NCI-H187 treated with DMSO at 0.1 percent for 48 hours (cell line): ENCODE results near the gene NAT8L.

ENCODE experiments used
- DNase-seq: peaks from one replicate; lab custom pipeline; 2025; lab: John Stamatoyannopoulos, UW

NAT8L gene

DNA sequence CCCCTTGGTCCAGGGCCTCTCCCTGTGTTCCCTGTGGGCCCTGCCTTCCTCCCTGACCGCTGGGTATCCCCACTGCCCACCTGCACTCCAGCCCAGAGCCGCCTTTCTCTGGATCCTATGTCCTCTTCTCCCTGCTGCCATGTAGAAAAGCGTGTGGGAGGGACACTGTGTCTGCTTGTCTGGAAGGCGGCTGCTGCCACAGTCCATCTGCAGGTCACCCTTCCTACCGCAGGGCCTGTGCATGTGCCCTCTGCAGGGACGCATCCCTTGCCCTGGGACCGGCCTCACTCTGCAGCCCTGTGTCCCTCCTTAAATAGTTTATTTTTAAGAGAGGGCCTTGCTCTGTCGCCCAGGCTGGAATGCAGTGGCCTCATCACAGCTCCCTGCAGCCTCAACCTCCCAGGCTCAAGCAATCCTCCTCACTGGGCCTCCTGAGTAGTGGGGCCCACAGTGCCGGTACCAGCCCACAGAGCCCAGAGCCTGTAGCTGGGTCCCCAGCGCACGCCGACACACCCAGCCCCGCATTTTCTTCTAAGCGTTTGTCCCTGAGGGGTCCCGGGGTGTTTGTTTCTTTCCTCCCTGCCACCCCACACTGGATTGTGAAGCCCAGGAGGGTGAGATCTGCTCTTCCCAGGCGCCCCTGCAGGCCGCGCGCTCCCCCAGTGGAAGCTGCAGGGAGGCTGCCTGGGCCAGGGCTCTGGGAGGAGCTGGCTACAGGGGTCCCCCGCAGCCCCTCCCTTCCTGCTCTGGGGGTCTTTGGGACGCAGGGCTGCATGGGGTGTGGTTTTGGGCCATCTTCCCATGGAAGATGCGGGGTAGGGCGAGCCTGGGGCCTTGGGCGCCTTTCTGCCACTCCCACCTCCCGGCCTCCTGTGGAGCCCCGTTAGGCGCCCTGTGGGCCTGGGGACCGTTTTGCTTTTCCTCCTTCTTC lies 12.8 kb upstream of the NAT8L start:
- no peak for DNase-seq

GRCh38 chr4:2047031-2047660 lies 12.0 kb upstream of the NAT8L start:
- no peak for DNase-seq

DNA sequence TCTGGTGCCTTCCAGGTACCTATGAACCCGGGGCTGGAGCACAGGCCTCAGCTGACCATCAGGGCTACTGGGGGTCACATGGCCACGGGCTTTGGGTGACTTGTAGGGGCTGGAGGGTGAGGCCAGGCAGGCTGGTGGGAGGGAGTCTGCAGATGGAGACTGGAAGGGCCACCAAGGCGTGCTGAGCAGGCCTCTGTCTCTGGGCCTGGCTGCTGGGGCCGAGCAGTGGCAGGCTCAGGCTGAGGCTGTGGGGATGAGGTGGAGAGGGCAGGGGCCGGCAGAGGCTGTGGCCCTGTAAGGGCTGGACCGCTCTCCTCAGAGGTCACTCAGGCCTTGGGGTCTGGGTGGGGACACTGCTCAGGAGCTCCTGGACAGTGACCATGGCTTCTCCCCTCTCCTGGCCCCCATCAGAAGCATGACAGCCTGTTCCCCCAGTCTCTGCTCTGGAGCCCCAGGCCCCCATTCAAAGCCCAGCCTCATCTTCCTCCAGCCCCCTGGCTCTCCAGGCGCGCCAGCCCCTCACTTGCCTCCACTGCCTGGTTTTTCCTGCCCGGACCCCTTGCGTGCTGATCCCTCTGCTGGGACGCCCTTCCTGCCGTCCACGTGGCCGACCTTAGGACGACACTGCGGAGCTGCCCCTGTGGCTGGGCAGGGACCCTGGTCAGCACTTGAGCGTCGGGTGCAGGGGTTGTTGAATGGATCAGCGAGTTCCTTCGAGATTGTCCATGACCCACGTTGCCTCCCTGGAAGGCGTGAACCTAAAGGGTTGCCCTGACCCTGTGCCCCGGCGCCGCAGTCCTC lies 11.1 kb upstream of the NAT8L start:
- no peak for DNase-seq

GRCh38 chr4:2048831-2049230 lies 10.3 kb upstream of the NAT8L start:
- DNase-seq, result no peak

GRCh38 chr4:2049381-2049780 lies 9.7 kb upstream of the NAT8L start:
- no peak for DNase-seq

GRCh38 chr4:2049811-2050210 lies 9.3 kb upstream of the NAT8L start:
- DNase-seq, result no peak

GRCh38 chr4:2051086-2051485 lies 8.0 kb upstream of the NAT8L start:
- no peak for DNase-seq

DNA sequence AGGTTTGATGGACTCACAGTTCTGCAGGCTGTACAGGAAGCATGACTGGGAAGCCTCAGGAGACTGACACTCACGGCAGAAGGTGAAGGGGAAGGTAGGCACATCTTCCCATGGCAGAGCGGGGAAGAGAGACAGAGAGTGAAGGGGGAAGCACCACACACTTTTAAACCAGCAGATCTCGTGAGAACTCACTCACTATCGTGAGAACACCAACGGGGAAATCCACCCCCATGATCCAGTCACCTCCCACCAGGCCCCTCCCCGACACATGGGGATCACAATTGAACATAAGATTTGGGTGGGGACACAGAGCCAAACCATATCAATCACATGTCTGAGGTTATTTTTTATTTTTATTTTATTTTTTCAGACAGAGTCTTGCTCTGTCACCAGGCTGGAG lies 4.9 kb upstream of the NAT8L start:
- DNase-seq, result no peak

GRCh38 chr4:2057382-2058065 lies 1.6 kb upstream of the NAT8L start:
- no peak for DNase-seq

GRCh38 chr4:2058264-2059045 lies 672 bp upstream of the NAT8L start:
- no peak for DNase-seq

DNA sequence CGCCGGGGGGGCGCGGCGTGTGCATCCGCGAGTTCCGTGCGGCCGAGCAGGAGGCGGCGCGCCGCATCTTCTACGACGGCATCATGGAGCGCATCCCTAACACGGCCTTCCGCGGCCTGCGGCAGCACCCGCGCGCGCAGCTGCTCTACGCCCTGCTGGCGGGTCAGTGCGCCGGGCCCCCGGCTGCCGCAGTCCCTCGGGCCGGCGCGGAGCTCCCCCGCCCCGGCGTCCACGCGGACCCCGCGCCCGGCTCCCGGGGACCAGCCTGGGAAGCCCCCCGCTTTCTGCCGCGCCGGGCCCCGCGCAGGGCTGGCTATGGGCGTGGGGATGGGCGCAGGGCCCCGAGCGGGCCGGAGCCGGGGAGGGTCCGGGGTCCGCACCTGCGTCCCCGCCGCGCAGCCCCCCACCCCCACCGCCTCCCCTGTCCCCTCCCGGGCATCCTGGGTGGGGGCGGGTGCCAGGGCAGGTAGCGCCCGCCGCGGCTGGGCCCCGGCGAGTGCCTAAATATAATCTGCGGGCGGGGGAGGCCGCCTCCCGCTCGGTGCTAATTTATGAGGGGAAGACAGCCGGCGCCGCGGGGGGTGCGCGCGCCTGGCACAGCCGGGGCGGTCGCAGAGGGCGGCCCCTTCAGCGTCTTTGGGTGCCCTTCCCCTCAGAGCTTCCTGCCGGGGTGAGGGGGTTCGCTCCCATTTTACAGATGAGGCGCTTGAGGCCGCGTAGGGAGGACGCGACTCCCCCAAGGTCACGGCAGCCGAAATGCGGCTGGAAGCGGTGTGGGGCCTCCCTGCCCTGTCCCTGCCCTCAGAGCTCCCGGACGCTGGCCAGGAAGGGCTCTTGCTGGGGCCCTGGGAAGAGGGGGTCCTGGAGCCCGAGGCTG lies 837 bp downstream of the NAT8L start:
- DNase-seq, result no peak

DNA sequence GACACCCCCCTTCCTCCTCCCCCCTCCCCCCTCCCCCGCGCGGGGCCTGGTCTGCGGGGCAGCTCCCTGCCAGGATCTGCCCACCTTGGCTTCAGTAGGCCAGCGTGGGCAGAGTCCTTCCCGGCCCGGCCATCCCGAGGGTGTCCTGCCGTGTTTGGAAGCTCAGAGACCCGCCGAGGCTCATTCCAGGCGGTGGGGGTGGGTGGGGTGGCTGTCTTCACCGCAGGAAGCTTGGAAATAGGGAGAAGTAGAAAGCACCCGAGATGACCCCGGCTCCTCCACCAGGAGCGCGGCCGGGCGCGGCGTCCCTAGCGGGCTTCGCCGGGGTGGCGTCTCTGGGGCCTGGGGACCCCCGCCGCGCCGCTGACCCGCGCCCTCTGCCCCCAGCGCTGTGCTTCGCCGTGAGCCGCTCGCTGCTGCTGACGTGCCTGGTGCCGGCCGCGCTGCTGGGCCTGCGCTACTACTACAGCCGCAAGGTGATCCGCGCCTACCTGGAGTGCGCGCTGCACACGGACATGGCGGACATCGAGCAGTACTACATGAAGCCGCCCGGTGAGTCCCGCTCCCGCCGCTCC lies 1.6 kb downstream of the NAT8L start:
- no peak for DNase-seq

DNA sequence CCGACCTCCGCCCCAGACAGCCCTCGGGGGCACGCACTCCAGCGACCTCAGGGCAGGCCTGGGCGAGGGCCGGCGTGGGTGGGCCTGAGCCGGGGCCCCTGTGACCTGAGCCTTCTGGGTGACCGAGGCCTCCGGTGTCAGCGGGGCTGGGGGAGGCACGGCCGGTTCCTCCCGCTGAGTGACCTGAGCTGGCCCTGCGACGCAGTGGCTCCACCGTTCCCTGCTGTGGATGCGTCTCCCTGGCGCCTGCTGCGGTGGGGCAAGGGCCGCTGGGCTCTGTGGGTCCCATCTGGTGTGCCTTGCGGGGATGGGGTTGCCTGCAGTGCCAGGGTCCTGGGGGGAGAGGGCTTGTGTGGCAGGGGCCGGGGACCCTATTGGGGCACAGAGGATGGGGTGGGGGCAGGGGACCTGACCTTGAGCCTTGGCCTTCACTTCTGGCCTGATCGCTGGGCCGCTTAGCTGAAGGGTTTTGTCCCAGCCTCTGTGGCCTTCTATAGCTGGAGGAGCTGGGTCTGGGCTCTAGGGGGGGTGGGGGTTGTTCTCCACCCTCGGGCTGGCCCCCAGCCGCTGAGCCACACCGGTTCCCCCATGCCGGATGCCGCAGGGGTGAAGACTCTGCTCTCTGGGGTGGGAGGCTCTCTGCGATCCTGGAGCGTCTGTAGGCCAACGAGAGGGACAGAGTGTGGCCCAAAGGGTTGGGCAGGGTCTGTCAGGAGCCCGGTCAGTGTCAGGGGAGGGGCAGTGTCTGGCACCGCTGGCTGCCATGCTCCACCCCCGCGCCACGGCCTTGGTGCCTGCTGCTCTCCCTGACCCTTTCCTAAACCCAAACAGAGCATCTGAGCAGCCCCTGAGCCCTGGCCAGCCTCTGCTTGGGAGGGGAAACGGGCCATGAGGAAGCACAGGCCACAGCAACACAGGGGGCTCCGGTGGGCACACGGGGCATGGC lies 2.3 kb downstream of the NAT8L start:
- no peak for DNase-seq

DNA sequence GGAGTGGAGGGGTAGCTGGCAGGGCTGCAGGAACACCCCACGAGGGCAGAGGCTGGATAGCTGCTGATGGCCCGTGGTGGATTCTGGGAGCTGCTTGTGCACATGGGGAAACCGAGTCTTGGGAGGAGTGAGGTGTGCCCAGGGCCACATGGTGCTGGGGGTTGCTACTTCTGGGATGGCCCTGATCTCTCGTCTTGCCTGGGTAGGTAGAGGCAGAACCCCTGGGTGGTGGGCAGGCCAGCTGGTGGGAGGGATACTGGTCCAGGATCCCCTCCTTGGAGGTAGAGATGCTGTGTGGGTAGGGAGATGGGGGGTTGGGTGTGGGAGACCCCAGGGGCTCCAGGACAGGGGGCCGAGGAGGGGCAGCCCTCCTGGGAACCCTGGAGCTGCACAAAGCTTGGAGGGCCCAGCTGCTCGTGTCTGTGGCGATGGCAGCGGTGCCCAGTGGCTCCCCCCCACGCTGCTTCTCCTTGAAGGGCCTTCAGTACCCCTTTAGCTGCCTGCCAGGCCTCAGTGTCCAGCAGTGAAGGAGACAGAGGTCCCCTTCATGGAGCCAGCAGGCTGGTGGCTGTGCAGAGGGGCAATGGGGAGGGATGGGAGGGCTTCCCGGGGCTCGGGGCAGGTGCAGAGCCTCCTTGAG lies 3.2 kb downstream of the NAT8L start:
- no peak for DNase-seq

GRCh38 chr4:2062808-2063524 lies 3.8 kb downstream of the NAT8L start:
- DNase-seq, result no peak

DNA sequence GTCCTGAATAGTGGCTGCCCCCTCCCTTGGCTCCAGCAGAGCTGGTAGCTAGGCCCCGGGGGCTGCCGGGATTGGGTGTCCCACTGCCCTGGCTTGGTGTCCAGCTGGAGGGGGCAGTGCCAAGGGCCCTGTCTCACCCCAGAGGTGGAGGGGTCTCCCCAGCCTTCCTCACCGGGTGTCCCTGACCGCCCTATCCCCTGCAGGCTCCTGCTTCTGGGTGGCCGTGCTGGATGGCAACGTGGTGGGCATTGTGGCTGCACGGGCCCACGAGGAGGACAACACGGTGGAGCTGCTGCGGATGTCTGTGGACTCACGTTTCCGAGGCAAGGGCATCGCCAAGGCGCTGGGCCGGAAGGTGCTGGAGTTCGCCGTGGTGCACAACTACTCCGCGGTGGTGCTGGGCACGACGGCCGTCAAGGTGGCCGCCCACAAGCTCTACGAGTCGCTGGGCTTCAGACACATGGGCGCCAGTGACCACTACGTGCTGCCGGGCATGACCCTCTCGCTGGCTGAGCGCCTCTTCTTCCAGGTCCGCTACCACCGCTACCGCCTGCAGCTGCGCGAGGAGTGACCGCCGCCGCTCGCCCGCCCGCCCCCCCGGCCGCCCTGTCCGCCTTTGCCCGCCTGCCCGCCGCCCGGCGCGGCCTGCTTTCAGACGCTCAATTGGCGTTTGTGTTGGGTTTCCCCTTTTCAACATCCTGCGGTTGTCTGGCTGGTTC lies 4.6 kb downstream of the NAT8L start:
- DNase-seq, result no peak
